HT-29 (cell line): ENCODE measurements around the gene GALM. TPM values are rescaled to one million over a fixed set of nuclear protein-coding genes. Genes with fewer than 3 reads are reported as not detected.
"Not testable (repeated sequence)": the region's sequence is repeated elsewhere in the genome, so short reads cannot be mapped to it uniquely, and the experiment has no call there.

Experiments
- DNase-seq: peaks from one replicate; pipeline ENCODE4 v3.0.0-alpha.2; 2015; ENCODE audit warnings: low spot score
- total RNA-seq: library from RNA; depleted of rRNA; stranded (reverse); fragments of >200 nt; shearing (Covaris generic); gene quantifications from 2 replicates; pipeline ENCODE4 v1.2.3, GENCODE V29; 2014

Gene GALM
- total RNA-seq, 1 experiment from 2014 or later: 25.0 TPM

GRCh38 chr2:38680868-38681267, 15.0 kb downstream of the GALM start:
- not testable (repeated sequence) for DNase-seq

GRCh38 chr2:38682008-38682575, 16.2 kb downstream of the GALM start:
- no peak for DNase-seq

GRCh38 chr2:38682620-38683019, 16.7 kb downstream of the GALM start:
- DNase-seq: not testable (repeated sequence)

- DNase-seq: no peak
Observed at GRCh38 chr2:38683766-38684165, 17.9 kb downstream of the GALM start.

- DNase-seq: no peak
Observed at GRCh38 chr2:38685116-38685735, 19.3 kb downstream of the GALM start.

GRCh38 chr2:38690499-38691420, 24.8 kb downstream of the GALM start:
- DNase-seq: peak; percentile 83

- DNase-seq: no peak
Observed at GRCh38 chr2:38691994-38692393, 26.1 kb downstream of the GALM start.

GRCh38 chr2:38692636-38693318, 26.9 kb downstream of the GALM start:
- peak; percentile 75 for DNase-seq

GRCh38 chr2:38697116-38697840, 31.4 kb downstream of the GALM start:
- DNase-seq: peak; percentile 75

GRCh38 chr2:38698467-38699003, 32.6 kb downstream of the GALM start:
- no peak for DNase-seq

- no peak for DNase-seq
Observed at GRCh38 chr2:38700113-38700785, 34.3 kb downstream of the GALM start.

GRCh38 chr2:38700881-38701458, 35.1 kb downstream of the GALM start:
- no peak for DNase-seq

GRCh38 chr2:38701542-38701941, 35.6 kb downstream of the GALM start:
- no peak for DNase-seq

- no peak for DNase-seq
Observed at GRCh38 chr2:38702413-38702812, 36.5 kb downstream of the GALM start.

- not testable (repeated sequence) for DNase-seq
Observed at GRCh38 chr2:38703336-38703735, 37.4 kb downstream of the GALM start.

- DNase-seq: no peak
Observed at GRCh38 chr2:38704664-38705063, 38.8 kb downstream of the GALM start.

GRCh38 chr2:38706846-38707345, 41.0 kb downstream of the GALM start:
- DNase-seq: no peak

- not testable (repeated sequence) for DNase-seq
Observed at GRCh38 chr2:38708491-38708890, 42.6 kb downstream of the GALM start.

- no peak for DNase-seq
Observed at GRCh38 chr2:38708900-38709566, 43.1 kb downstream of the GALM start.
